T-helper 2 cell (primary cell): ENCODE results near the gene WDR48.

Experiments
- DNase-seq, 5 experiments: peaks; one replicate each; pipeline versions ENCODE4 v3.0.0 to v3.0.0-alpha.2; 2012 to 2022

The WDR48 gene

GRCh38 chr3:39124876-39125840 is 73.3 kb downstream of the WDR48 start:
- no peak for DNase-seq

- DNase-seq: no peak
Measured at GRCh38 chr3:39125841-39126500, 74.2 kb downstream of the WDR48 start.

GRCh38 chr3:39126532-39127071 is 74.8 kb downstream of the WDR48 start:
- DNase-seq: peak in 1 of 5 experiments; percentile 31

- DNase-seq: no peak
Measured at GRCh38 chr3:39127269-39127907, 75.6 kb downstream of the WDR48 start.

GRCh38 chr3:39127908-39128304 is 76.1 kb downstream of the WDR48 start:
- peak in 1 of 5 experiments; percentile 71 for DNase-seq

- no peak for DNase-seq
Measured at GRCh38 chr3:39128951-39129350, 77.1 kb downstream of the WDR48 start.

GRCh38 chr3:39130026-39130425 is 78.2 kb downstream of the WDR48 start:
- DNase-seq: no peak

GRCh38 chr3:39130693-39131265 is 79.0 kb downstream of the WDR48 start:
- no peak for DNase-seq

GRCh38 chr3:39132096-39133092 is 80.6 kb downstream of the WDR48 start:
- no peak for DNase-seq

- no peak for DNase-seq
Measured at GRCh38 chr3:39133093-39133490, 81.3 kb downstream of the WDR48 start.

- no peak for DNase-seq
Measured at GRCh38 chr3:39133822-39134221, 82.0 kb downstream of the WDR48 start.

GRCh38 chr3:39134305-39134704 is 82.5 kb downstream of the WDR48 start:
- DNase-seq: no peak

GRCh38 chr3:39135170-39135805 is 83.5 kb downstream of the WDR48 start:
- DNase-seq: no peak

GRCh38 chr3:39136533-39137434 is 85.0 kb downstream of the WDR48 start:
- no peak for DNase-seq

- no peak for DNase-seq
Measured at GRCh38 chr3:39137435-39137936, 85.7 kb downstream of the WDR48 start.

GRCh38 chr3:39137991-39138803 is 86.4 kb downstream of the WDR48 start:
- no peak for DNase-seq

- no peak for DNase-seq
Measured at GRCh38 chr3:39138804-39139415, 87.1 kb downstream of the WDR48 start.

- no peak for DNase-seq
Measured at GRCh38 chr3:39139442-39139841, 87.6 kb downstream of the WDR48 start.
